Measurements from ENCODE around the gene OTOP2.

OTOP2 gene

DNA sequence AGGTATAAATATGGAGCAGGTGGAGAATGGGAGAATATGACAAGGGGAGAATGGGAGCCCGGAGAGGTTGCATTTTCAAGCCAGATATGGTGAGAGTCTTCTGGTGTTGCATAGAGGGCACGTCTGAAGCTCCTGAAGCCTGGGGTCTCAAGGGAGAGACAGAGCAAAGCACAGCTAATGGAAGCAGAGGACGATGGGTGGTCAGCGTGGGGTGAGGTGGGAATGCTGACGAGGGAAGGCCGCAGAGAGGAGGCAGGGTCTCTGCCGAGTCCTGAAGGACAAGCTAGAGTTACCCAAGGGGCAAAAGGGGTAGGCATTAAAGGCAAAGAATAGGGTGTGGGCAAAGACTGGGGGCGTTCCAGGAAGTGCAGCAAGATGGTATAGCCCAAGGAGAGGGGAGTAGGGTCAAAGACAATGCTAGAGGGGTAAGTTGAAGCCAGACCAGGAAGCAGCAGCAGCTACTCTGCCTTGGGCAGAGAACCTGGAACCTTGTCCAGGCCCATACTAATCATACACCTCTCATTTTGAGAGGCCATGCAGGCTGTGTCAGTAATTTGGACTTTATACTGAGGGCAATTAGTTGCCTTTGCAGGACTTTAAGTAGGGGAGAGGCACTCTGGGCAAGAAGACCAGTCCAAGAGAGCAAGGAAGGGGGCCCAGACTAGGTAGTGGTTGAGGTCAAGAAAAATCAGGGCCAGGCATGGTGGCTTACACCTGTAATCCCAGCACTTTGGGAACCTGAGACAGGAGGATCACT, 14.3 kb downstream of the OTOP2 start:
- ATAC-seq: no peak
- no peak for TF ChIP-seq ZNF70 (CRISPR knock-in tag; IDR thresholded peaks at IDR 0.05)
- TF ChIP-seq BACH2 (CRISPR knock-in tag; IDR thresholded peaks at IDR 0.05; ENCODE audit: borderline replicate concordance): no peak
- TF ChIP-seq ZC3H10 (CRISPR knock-in tag; IDR thresholded peaks at IDR 0.05): no peak
- TF ChIP-seq ISL1 (CRISPR knock-in tag; IDR thresholded peaks at IDR 0.05): no peak
- no peak for TF ChIP-seq SNAI2 (CRISPR knock-in tag; IDR thresholded peaks at IDR 0.05)
- no peak for TF ChIP-seq CSRNP3 (CRISPR knock-in tag; IDR thresholded peaks at IDR 0.05)
- TF ChIP-seq, protein P1, sequence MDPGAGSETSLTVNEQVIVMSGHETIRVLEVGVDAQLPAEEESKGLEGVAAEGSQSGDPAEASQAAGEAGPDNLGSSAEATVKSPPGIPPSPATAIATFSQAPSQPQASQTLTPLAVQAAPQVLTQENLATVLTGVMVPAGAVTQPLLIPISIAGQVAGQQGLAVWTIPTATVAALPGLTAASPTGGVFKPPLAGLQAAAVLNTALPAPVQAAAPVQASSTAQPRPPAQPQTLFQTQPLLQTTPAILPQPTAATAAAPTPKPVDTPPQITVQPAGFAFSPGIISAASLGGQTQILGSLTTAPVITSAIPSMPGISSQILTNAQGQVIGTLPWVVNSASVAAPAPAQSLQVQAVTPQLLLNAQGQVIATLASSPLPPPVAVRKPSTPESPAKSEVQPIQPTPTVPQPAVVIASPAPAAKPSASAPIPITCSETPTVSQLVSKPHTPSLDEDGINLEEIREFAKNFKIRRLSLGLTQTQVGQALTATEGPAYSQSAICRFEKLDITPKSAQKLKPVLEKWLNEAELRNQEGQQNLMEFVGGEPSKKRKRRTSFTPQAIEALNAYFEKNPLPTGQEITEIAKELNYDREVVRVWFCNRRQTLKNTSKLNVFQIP (CRISPR knock-in tag; IDR thresholded peaks at IDR 0.05; ENCODE audit: borderline replicate concordance, low read depth): no peak
- TF ChIP-seq ZNF8 (CRISPR knock-in tag; IDR thresholded peaks at IDR 0.05): no peak
- TF ChIP-seq ZFP30 (CRISPR knock-in tag; IDR thresholded peaks at IDR 0.05): no peak
- no peak for TF ChIP-seq GLIS3 (CRISPR knock-in tag; IDR thresholded peaks at IDR 0.05)
- TF ChIP-seq OSR1 (CRISPR knock-in tag; IDR thresholded peaks at IDR 0.05): no peak
- TF ChIP-seq, protein P2, sequence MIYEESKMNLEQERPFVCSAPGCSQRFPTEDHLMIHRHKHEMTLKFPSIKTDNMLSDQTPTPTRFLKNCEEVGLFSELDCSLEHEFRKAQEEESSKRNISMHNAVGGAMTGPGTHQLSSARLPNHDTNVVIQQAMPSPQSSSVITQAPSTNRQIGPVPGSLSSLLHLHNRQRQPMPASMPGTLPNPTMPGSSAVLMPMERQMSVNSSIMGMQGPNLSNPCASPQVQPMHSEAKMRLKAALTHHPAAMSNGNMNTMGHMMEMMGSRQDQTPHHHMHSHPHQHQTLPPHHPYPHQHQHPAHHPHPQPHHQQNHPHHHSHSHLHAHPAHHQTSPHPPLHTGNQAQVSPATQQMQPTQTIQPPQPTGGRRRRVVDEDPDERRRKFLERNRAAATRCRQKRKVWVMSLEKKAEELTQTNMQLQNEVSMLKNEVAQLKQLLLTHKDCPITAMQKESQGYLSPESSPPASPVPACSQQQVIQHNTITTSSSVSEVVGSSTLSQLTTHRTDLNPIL (CRISPR knock-in tag; IDR thresholded peaks at IDR 0.05; ENCODE audit: low read depth): no peak

DNA sequence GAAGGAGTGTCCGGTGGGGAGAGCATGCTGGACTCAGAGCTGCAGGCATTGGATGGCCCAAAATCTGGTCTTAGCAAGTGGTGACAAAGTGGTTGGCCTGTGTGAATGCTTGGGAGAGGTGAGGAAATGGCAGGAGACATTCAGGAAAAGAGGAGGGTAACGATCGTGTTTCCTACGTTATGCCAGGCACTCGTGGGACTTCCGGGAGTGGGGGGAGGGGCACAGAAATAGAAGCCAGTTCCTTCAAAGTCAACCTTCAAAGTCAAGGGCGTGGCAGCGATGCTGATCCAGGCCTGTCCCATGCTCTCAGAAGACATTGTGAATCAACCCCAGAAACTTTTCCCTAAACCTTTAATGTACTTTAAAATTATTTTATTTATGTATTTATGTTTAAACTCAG, 15.5 kb downstream of the OTOP2 start:
- TF ChIP-seq ZNF8 (CRISPR knock-in tag; IDR thresholded peaks at IDR 0.05) (no peak), ZFP3 (CRISPR knock-in tag; IDR thresholded peaks at IDR 0.05) (no peak), CSRNP3 (CRISPR knock-in tag; IDR thresholded peaks at IDR 0.05) (no peak), TOX (CRISPR knock-in tag; IDR thresholded peaks at IDR 0.05; ENCODE audit: borderline replicate concordance) (no peak), ZNF70 (CRISPR knock-in tag; IDR thresholded peaks at IDR 0.05) (no peak), BACH2 (CRISPR knock-in tag; IDR thresholded peaks at IDR 0.05; ENCODE audit: borderline replicate concordance) (no peak), ZFP30 (CRISPR knock-in tag; IDR thresholded peaks at IDR 0.05) (no peak), ISL1 (CRISPR knock-in tag; IDR thresholded peaks at IDR 0.05) (no peak), ZC3H10 (CRISPR knock-in tag; IDR thresholded peaks at IDR 0.05) (no peak), RARB (CRISPR knock-in tag; IDR thresholded peaks at IDR 0.05) (no peak), SNAI2 (CRISPR knock-in tag; IDR thresholded peaks at IDR 0.05) (no peak), TCF4 (CRISPR knock-in tag; IDR thresholded peaks at IDR 0.05; ENCODE audit: borderline replicate concordance) (no peak), CSDC2 (CRISPR knock-in tag; IDR thresholded peaks at IDR 0.05) (no peak), GLIS3 (CRISPR knock-in tag; IDR thresholded peaks at IDR 0.05) (no peak), ZNF565 (CRISPR knock-in tag; conservative IDR thresholded peaks at IDR 0.05; ENCODE audit: low read depth) (no peak), ESRRG (CRISPR knock-in tag; IDR thresholded peaks at IDR 0.05) (no peak), PPARA (CRISPR knock-in tag; IDR thresholded peaks at IDR 0.05; ENCODE audit: borderline replicate concordance) (no peak)
- TF ChIP-seq, protein P3, sequence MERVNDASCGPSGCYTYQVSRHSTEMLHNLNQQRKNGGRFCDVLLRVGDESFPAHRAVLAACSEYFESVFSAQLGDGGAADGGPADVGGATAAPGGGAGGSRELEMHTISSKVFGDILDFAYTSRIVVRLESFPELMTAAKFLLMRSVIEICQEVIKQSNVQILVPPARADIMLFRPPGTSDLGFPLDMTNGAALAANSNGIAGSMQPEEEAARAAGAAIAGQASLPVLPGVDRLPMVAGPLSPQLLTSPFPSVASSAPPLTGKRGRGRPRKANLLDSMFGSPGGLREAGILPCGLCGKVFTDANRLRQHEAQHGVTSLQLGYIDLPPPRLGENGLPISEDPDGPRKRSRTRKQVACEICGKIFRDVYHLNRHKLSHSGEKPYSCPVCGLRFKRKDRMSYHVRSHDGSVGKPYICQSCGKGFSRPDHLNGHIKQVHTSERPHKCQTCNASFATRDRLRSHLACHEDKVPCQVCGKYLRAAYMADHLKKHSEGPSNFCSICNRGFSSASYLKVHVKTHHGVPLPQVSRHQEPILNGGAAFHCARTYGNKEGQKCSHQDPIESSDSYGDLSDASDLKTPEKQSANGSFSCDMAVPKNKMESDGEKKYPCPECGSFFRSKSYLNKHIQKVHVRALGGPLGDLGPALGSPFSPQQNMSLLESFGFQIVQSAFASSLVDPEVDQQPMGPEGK (CRISPR knock-in tag; IDR thresholded peaks at IDR 0.05; ENCODE audit: borderline replicate concordance): no peak
- TF ChIP-seq, protein P1 (CRISPR knock-in tag; IDR thresholded peaks at IDR 0.05; ENCODE audit: borderline replicate concordance, low read depth): no peak

More for the DNA sequence above, 15.5 kb downstream of the OTOP2 start:
- ATAC-seq: no peak
